Keratinocyte (primary cell): ENCODE results near the gene GBA3. TPM values are rescaled to one million over a fixed set of nuclear protein-coding genes. Genes with fewer than 3 reads are reported as not detected.

Experiments used
- DNase-seq: peaks from one replicate; pipeline ENCODE4 v3.0.0-alpha.2; 2011; ENCODE audit warnings: low read depth, missing footprints, low spot score
- FAIRE-seq: peaks from 2 replicates; lab custom pipeline; 2011; peaks lifted over from hg19 to GRCh38; lab: Jason Lieb, UNC
- H2AFZ ChIP-seq: 2 replicates; pipeline ENCODE4 v1.6.0; 2012; ENCODE audit warnings: low read length, control low read depth, inconsistent platforms; ENCODE audit not compliant: control insufficient read depth
- H3K27ac ChIP-seq: 2 replicates; pipeline ENCODE4 v1.5.1; 2011; ENCODE audit warnings: low read length; ENCODE audit not compliant: control insufficient read depth, insufficient read depth
- H3K27me3 ChIP-seq: 3 replicates; pipeline ENCODE4 v1.6.0; 2011; ENCODE audit warnings: low read length; ENCODE audit not compliant: control insufficient read depth, insufficient read depth; ENCODE audit errors: extremely low read depth
- H3K36me3 ChIP-seq, 2 experiments: 2 replicates in 1 of 2; 3 replicates in 1 of 2; pipeline ENCODE4 v1.5.1; 2011; ENCODE audit warnings: low read length in 2 of 2, mild to moderate bottlenecking in 1 of 2; ENCODE audit not compliant: control insufficient read depth in 2 of 2, insufficient read depth in 2 of 2; ENCODE audit errors: extremely low read depth in 1 of 2
- H3K4me1 ChIP-seq: 3 replicates; pipeline ENCODE4 v1.5.1; 2011; ENCODE audit warnings: low read length; ENCODE audit not compliant: control insufficient read depth, insufficient read depth; ENCODE audit errors: extremely low read depth
- H3K4me2 ChIP-seq: 3 replicates; pipeline ENCODE4 v1.6.0; 2011; ENCODE audit warnings: low read depth, low read length; ENCODE audit not compliant: control insufficient read depth, insufficient read depth; ENCODE audit errors: extremely low read depth
- H3K4me3 ChIP-seq, 3 experiments: fragments of 200-600 bp in 1 of 3; sonication (generic) in 1 of 3; 2 replicates in 2 of 3; 3 replicates in 1 of 3; pipeline ENCODE4 v1.5.1; 2011 to 2016; ENCODE audit warnings: low read length in 3 of 3, mild to moderate bottlenecking in 3 of 3, control low read depth in 2 of 3, inconsistent platforms in 1 of 3, low read depth in 1 of 3, mixed read lengths in 1 of 3, mixed run types in 1 of 3, moderate library complexity in 1 of 3; ENCODE audit not compliant: control insufficient read depth in 2 of 3, insufficient read depth in 2 of 3; ENCODE audit errors: extremely low read depth in 1 of 3
- H3K79me2 ChIP-seq: 2 replicates; pipeline ENCODE4 v1.6.0; 2012; ENCODE audit warnings: low read length; ENCODE audit not compliant: control insufficient read depth, insufficient read depth
- H3K9ac ChIP-seq: 3 replicates; pipeline ENCODE4 v1.6.0; 2011; ENCODE audit warnings: low read length; ENCODE audit not compliant: control insufficient read depth, insufficient read depth; ENCODE audit errors: extremely low read depth
- H3K9me1 ChIP-seq: 3 replicates; pipeline ENCODE4 v1.6.0; 2011; ENCODE audit warnings: low read length; ENCODE audit not compliant: control insufficient read depth, insufficient read depth; ENCODE audit errors: extremely low read depth
- H3K9me3 ChIP-seq: 2 replicates; pipeline ENCODE4 v1.5.1; 2012; ENCODE audit warnings: low read depth, low read length; ENCODE audit not compliant: control insufficient read depth
- H4K20me1 ChIP-seq: 3 replicates; pipeline ENCODE4 v1.6.0; 2011; ENCODE audit warnings: low read length; ENCODE audit not compliant: control insufficient read depth, insufficient read depth; ENCODE audit errors: extremely low read depth
- EZH2 ChIP-seq: IDR thresholded peaks from one replicate; pipeline ENCODE4 v1.6.1; 2012; ENCODE audit warnings: inconsistent platforms, mild to moderate bottlenecking, low read length, moderate library complexity
- dilution Hi-C: fragments of 300-500 bp; cut with MboI; formaldehyde crosslinking; loops from one replicate; pipeline ENCODE4 v1.7.0; 2020; ENCODE audit warnings: low sequenced_read_pairs; ENCODE audit not compliant: extremely low pct_ligation_motif_present
- polyA plus RNA-seq, 5 experiments: library from polyadenylated mRNA; depleted of rRNA in 3 of 5; stranded (reverse) in 3 of 5; stranded (forward) in 1 of 5; unstranded in 1 of 5; fragments of >200 nt; gene quantifications; 1 replicate in 1 of 5; 2 replicates in 3 of 5; 3 replicates in 1 of 5; pipeline versions ENCODE4 v1.2.1 to v1.2.3, GENCODE V29; 2011 to 2012; ENCODE audit warnings: missing spikeins in 2 of 5, low read depth in 1 of 5, low replicate concordance in 1 of 5
- TF ChIP-seq, protein P1 (sequence below), 3 experiments: IDR thresholded peaks in 1 of 3; conservative IDR thresholded peaks in 1 of 3; optimal IDR thresholded peaks in 1 of 3; 2 replicates in 2 of 3; 3 replicates in 1 of 3; pipeline versions ENCODE3 to v1.5.1; 2011; ENCODE audit warnings: low read length in 3 of 3, mild to moderate bottlenecking in 3 of 3, moderate library complexity in 2 of 3, control low read depth in 1 of 3, inconsistent platforms in 1 of 3; ENCODE audit not compliant: insufficient read depth in 2 of 3; ENCODE audit errors: extremely low read depth in 1 of 3

Gene GBA3
- polyA plus RNA-seq, 1 donor (not counting 4 experiments of a cell fraction or from before 2014, with no cell fraction given), result not detected

DNA sequence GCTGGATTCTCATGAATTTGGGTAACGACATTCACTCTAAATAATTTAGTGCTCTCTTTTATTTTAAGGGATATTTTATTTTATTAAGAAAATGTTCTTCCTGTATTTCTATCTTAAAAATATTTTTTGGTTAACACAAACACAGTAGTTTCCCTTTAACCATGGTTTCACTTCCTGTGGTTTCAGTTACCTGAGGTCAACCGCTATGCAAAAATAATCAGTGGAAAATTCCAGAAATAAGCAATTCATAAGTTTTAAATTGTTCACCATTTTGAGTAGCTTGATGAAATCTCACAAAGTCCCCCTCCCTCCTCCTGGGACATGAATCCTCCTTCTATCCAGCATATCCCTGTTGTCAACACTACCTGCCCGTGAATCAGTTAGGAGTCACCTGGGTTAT is 71.4 kb downstream of the GBA3 start:
- dilution Hi-C loops, result no loop called here
- H3K79me2 ChIP-seq, result no peaks in the 10 kb centered on the region
- H4K20me1 ChIP-seq, result no peaks in the 10 kb centered on the region
- DNase-seq, result no peak
- H3K4me1 ChIP-seq, result no peaks in the 10 kb centered on the region
- H2AFZ ChIP-seq, result no peak overlapping the region
- H3K9me1 ChIP-seq, result no peaks in the 10 kb centered on the region
- H3K9me3 ChIP-seq, result no peaks in the 10 kb centered on the region
- H3K36me3 ChIP-seq, result no peaks in the 10 kb centered on the region
- FAIRE-seq, result no peak
- no peak overlapping the region for H3K4me2 ChIP-seq
- H3K27ac ChIP-seq, result no peak overlapping the region
- H3K27me3 ChIP-seq, result no peaks in the 10 kb centered on the region
- no peak overlapping the region for H3K9ac ChIP-seq
- no peak overlapping the region for H3K4me3 ChIP-seq
- TF ChIP-seq EZH2, result no peak
- TF ChIP-seq, protein P1, sequence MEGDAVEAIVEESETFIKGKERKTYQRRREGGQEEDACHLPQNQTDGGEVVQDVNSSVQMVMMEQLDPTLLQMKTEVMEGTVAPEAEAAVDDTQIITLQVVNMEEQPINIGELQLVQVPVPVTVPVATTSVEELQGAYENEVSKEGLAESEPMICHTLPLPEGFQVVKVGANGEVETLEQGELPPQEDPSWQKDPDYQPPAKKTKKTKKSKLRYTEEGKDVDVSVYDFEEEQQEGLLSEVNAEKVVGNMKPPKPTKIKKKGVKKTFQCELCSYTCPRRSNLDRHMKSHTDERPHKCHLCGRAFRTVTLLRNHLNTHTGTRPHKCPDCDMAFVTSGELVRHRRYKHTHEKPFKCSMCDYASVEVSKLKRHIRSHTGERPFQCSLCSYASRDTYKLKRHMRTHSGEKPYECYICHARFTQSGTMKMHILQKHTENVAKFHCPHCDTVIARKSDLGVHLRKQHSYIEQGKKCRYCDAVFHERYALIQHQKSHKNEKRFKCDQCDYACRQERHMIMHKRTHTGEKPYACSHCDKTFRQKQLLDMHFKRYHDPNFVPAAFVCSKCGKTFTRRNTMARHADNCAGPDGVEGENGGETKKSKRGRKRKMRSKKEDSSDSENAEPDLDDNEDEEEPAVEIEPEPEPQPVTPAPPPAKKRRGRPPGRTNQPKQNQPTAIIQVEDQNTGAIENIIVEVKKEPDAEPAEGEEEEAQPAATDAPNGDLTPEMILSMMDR (optimal IDR thresholded peaks at IDR 0.05 in 1 of 3, IDR thresholded peaks at IDR 0.05 in 1 of 3, conservative IDR thresholded peaks at IDR 0.05 in 1 of 3; ENCODE audit: extremely low read depth in 1 of 3, insufficient read depth in 2 of 3, low read length in 3 of 3), result no peak

DNA sequence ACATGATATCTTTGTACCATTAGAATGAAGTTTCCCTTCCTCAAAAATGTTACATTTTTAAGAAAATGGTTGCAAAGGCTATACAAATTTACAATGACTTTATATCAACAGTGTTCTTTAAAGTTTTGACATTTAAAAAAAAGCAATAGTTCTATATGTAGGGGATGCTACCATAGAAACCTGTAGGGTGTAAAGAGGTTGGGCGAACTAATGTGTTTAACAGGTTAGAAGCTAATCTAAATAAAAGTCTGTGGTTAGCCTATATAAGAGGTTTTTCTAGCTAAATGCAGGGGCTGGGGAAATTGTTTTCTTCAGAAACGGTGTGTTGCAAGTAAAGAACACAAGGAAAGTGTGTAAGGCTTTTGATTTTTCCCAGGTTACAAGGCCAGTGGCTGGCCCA is 73.3 kb downstream of the GBA3 start:
- no peak for TF ChIP-seq EZH2
- TF ChIP-seq, protein P1 (optimal IDR thresholded peaks at IDR 0.05 in 1 of 3, IDR thresholded peaks at IDR 0.05 in 1 of 3, conservative IDR thresholded peaks at IDR 0.05 in 1 of 3; ENCODE audit: extremely low read depth in 1 of 3, insufficient read depth in 2 of 3, low read length in 3 of 3), result no peak
- H3K9ac ChIP-seq, result no peak overlapping the region
- H3K4me3 ChIP-seq, result no peak overlapping the region
- H3K4me2 ChIP-seq, result no peak overlapping the region
- H3K27ac ChIP-seq, result no peak overlapping the region
- DNase-seq, result no peak
- dilution Hi-C loops, result no loop called here
- H3K9me1 ChIP-seq, result no peaks in the 10 kb centered on the region
- no peak for FAIRE-seq
- no peaks in the 10 kb centered on the region for H3K27me3 ChIP-seq
- H3K9me3 ChIP-seq, result no peaks in the 10 kb centered on the region
- no peaks in the 10 kb centered on the region for H4K20me1 ChIP-seq
- H3K79me2 ChIP-seq, result no peaks in the 10 kb centered on the region
- H2AFZ ChIP-seq, result no peak overlapping the region
- H3K36me3 ChIP-seq, result no peaks in the 10 kb centered on the region
- no peaks in the 10 kb centered on the region for H3K4me1 ChIP-seq
